Peyer's patch (tissue), 4 donors: ENCODE data around the gene ZNF804A. TPM values are rescaled to one million over a fixed set of nuclear protein-coding genes. Genes with fewer than 3 reads are reported as not detected.

Experiments
- DNase-seq, 3 donors: peaks; one replicate each; pipeline ENCODE4 v3.0.0-alpha.2; 2017 to 2019
- H3K27ac ChIP-seq, 4 donors: fragments of 200-600 bp; sonication (generic); one replicate each; pipeline ENCODE4 v1.5.1; 2016 to 2019
- H3K27me3 ChIP-seq, 2 donors: fragments of 200-600 bp; sonication (generic); one replicate each; pipeline ENCODE4 v1.5.1; 2019
- H3K36me3 ChIP-seq, 3 donors: fragments of 200-600 bp; sonication (generic); one replicate each; pipeline ENCODE4 v1.5.1; 2016 to 2019
- H3K4me1 ChIP-seq, 4 donors: fragments of 200-600 bp; sonication (generic); one replicate each; pipeline ENCODE4 v1.5.1; 2016 to 2019
- H3K4me3 ChIP-seq, 4 donors: fragments of 200-600 bp; sonication (generic); 1 replicate in 3 of 4; 2 replicates in 1 of 4; pipeline ENCODE4 v1.5.1; 2016 to 2019; ENCODE audit warnings: mild to moderate bottlenecking in 1 of 4
- H3K9me3 ChIP-seq, 4 donors: fragments of 200-600 bp; sonication (generic); one replicate each; pipeline ENCODE4 v1.5.1; 2016 to 2019; ENCODE audit warnings: mild to moderate bottlenecking in 1 of 4
- POLR2A ChIP-seq, 2 donors: fragments of 450-650 bp; IDR thresholded peaks; one replicate each; pipeline ENCODE4 v1.5.1; 2017; ENCODE audit warnings: antibody characterized with exemption in 2 of 2, mild to moderate bottlenecking in 2 of 2, moderate library complexity in 2 of 2
- total RNA-seq, 4 donors: library from RNA; depleted of rRNA; stranded (reverse); fragments of >200 nt; gene quantifications; one replicate each; pipeline ENCODE4 v1.1.0, GENCODE V29; 2016
- TF ChIP-seq, protein P1 (sequence below), 6 experiments: fragments of 450-650 bp in 4 of 6; fragments of 200-600 bp in 2 of 6; sonication (generic) in 1 of 6; IDR thresholded peaks; one replicate each; pipeline ENCODE4 v1.5.1; 2017 to 2019; ENCODE audit warnings: antibody characterized with exemption in 6 of 6, mild to moderate bottlenecking in 3 of 6, moderate library complexity in 1 of 6

Gene ZNF804A
- total RNA-seq, 4 donors from 2014 or later: 0.95 to 5.8 (median 2.3) TPM

- H3K27ac ChIP-seq: no peak overlapping the region
- no peaks in the 10 kb centered on the region for H3K4me1 ChIP-seq
- TF ChIP-seq POLR2A (IDR thresholded peaks at IDR 0.05): no peak
- TF ChIP-seq, protein P1, sequence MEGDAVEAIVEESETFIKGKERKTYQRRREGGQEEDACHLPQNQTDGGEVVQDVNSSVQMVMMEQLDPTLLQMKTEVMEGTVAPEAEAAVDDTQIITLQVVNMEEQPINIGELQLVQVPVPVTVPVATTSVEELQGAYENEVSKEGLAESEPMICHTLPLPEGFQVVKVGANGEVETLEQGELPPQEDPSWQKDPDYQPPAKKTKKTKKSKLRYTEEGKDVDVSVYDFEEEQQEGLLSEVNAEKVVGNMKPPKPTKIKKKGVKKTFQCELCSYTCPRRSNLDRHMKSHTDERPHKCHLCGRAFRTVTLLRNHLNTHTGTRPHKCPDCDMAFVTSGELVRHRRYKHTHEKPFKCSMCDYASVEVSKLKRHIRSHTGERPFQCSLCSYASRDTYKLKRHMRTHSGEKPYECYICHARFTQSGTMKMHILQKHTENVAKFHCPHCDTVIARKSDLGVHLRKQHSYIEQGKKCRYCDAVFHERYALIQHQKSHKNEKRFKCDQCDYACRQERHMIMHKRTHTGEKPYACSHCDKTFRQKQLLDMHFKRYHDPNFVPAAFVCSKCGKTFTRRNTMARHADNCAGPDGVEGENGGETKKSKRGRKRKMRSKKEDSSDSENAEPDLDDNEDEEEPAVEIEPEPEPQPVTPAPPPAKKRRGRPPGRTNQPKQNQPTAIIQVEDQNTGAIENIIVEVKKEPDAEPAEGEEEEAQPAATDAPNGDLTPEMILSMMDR (IDR thresholded peaks at IDR 0.05): no peak
- no peaks in the 10 kb centered on the region for H3K36me3 ChIP-seq
- no peak for DNase-seq
- H3K9me3 ChIP-seq: no peaks in the 10 kb centered on the region
- no peaks in the 10 kb centered on the region for H3K27me3 ChIP-seq
- H3K4me3 ChIP-seq: no peak overlapping the region
Observed at GRCh38 chr2:184780384-184780783, 182.1 kb downstream of the ZNF804A start.

GRCh38 chr2:184780944-184781343, 182.6 kb downstream of the ZNF804A start:
- TF ChIP-seq POLR2A (IDR thresholded peaks at IDR 0.05): no peak
- TF ChIP-seq, protein P1 (IDR thresholded peaks at IDR 0.05): no peak
- Histone ChIP-seq H3K27me3 (no peaks in the 10 kb centered on the region), H3K4me1 (no peaks in the 10 kb centered on the region), H3K9me3 (no peaks in the 10 kb centered on the region), H3K4me3 (no peak overlapping the region), H3K36me3 (no peaks in the 10 kb centered on the region), H3K27ac (no peak overlapping the region)
- DNase-seq: no peak

- TF ChIP-seq POLR2A (IDR thresholded peaks at IDR 0.05): no peak
- TF ChIP-seq, protein P1 (IDR thresholded peaks at IDR 0.05): no peak
- Histone ChIP-seq H3K4me1 (no peaks in the 10 kb centered on the region), H3K4me3 (no peak overlapping the region), H3K27me3 (no peaks in the 10 kb centered on the region), H3K36me3 (no peaks in the 10 kb centered on the region), H3K9me3 (no peaks in the 10 kb centered on the region), H3K27ac (no peak overlapping the region)
- DNase-seq: no peak
Observed at GRCh38 chr2:184783576-184783975, 185.2 kb downstream of the ZNF804A start.

DNA sequence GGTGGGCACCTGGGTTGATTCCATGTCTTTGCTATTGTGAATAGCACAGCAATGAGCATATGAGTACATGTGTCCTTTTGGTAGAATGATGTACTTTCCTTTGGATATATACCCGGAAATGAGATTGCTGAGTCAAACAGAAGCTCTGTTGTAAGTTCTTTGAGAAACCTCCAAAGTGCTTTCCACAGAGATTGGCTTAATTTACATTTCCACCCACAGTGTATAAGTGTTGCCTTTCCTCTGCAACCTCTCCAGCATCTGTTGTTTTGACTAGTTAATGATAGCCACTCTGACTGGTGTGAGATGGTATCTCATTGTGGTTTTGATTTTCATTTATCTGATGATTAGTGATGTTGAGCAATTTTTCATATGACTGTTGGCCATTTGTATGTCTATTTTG, 194.8 kb downstream of the ZNF804A start:
- TF ChIP-seq POLR2A (IDR thresholded peaks at IDR 0.05): no peak
- TF ChIP-seq, protein P1 (IDR thresholded peaks at IDR 0.05): no peak
- H3K27me3 ChIP-seq: no peaks in the 10 kb centered on the region
- no peak for DNase-seq

DNA sequence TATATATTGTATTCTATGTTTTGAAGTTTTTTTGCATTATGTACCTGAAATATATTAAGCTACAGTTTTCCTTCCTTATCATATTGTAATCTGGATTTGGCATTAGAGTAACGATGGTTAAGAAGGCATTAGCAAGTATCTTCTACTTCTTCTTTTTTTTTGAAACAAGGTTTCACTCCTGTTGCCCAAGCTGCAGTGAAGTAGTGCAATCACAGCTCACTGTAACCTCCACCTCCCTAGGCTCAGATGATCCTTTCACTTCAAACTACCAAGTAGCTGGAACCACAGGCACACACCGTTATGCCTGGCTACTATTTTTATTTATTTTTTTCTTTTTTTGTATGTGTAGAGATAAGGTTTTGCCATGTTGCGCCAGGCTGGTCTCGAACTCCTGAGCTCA, 201.1 kb downstream of the ZNF804A start:
- Histone ChIP-seq H3K27ac (no peak overlapping the region), H3K36me3 (no peaks in the 10 kb centered on the region), H3K4me1 (no peaks in the 10 kb centered on the region), H3K9me3 (no peaks in the 10 kb centered on the region), H3K27me3 (no peaks in the 10 kb centered on the region), H3K4me3 (no peak overlapping the region)
- DNase-seq: no peak
- no peak for TF ChIP-seq POLR2A (IDR thresholded peaks at IDR 0.05)
- TF ChIP-seq, protein P1 (IDR thresholded peaks at IDR 0.05): no peak

More for the DNA sequence above, 194.8 kb downstream of the ZNF804A start:
- H3K4me1 ChIP-seq: no peaks in the 10 kb centered on the region
- H3K36me3 ChIP-seq: no peaks in the 10 kb centered on the region
- no peak overlapping the region for H3K4me3 ChIP-seq
- H3K27ac ChIP-seq: no peak overlapping the region
- no peaks in the 10 kb centered on the region for H3K9me3 ChIP-seq

DNA sequence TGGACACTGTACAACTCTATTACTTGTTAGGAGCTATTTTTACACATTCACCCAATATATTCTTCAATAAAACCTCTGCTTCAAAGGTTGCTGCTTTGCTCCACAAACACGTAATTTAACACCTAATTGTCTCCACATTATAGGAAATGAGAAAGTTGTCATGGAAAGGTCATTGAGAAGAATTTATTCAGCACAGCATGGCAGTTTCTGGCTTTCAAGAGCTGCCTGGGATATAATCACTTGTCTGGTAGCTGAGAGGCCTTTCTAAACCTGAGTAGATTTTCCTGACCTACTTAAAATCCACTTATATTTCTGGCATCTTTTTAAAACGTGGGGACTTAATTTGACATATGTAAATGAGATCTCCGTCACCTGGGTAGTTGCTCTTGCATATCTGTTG, 216.1 kb downstream of the ZNF804A start:
- DNase-seq: no peak
- Histone ChIP-seq H3K27me3 (no peaks in the 10 kb centered on the region), H3K36me3 (no peaks in the 10 kb centered on the region), H3K4me1 (no peaks in the 10 kb centered on the region), H3K9me3 (no peaks in the 10 kb centered on the region), H3K27ac (no peak overlapping the region), H3K4me3 (no peak overlapping the region)
- TF ChIP-seq, protein P1 (IDR thresholded peaks at IDR 0.05): no peak
- no peak for TF ChIP-seq POLR2A (IDR thresholded peaks at IDR 0.05)
